BJ (cell line): ENCODE results near the gene SLC13A1. TPM values are rescaled to one million over a fixed set of nuclear protein-coding genes. Genes with fewer than 3 reads are reported as not detected.

Source experiments
- CTCF ChIA-PET: fragments of 350-600 bp; formaldehyde crosslinking; extraction: SDS; loops from one replicate; lab custom pipeline; 2021; ENCODE audit warnings: antibody characterized with exemption, inconsistent platforms; lab: Yijun Ruan, JAX
- POLR2A ChIA-PET: fragments of 300-600 bp; sonication (Branson Sonifier 250); formaldehyde crosslinking; extraction: SDS; loops from one replicate; lab custom pipeline; 2021; ENCODE audit warnings: antibody characterized with exemption; lab: Charles Lee
- DNase-seq: peaks from one replicate; pipeline ENCODE4 v3.0.0-alpha.2; 2011; ENCODE audit warnings: low read depth
- H3K27me3 ChIP-seq: 2 replicates; pipeline ENCODE4 v1.6.0; 2011; ENCODE audit warnings: low read length; ENCODE audit not compliant: control insufficient read depth, insufficient read depth
- H3K36me3 ChIP-seq: 2 replicates; pipeline ENCODE4 v1.5.1; 2011; ENCODE audit warnings: low read length; ENCODE audit not compliant: control insufficient read depth, insufficient read depth
- H3K4me3 ChIP-seq: 2 replicates; pipeline ENCODE4 v1.5.1; 2011; ENCODE audit warnings: low read depth, mild to moderate bottlenecking, control low read depth, low read length
- CTCF ChIP-seq: IDR thresholded peaks from 2 replicates; pipeline ENCODE4 v1.5.1; 2011; ENCODE audit warnings: low read depth, mild to moderate bottlenecking, control low read depth, inconsistent platforms, low read length, moderate library complexity; ENCODE audit not compliant: insufficient read depth
- polyA plus RNA-seq: library from polyadenylated mRNA; depleted of rRNA; stranded (reverse); fragments of >200 nt; gene quantifications from 2 replicates; pipeline ENCODE4 v1.2.3, GENCODE V29; 2011

The SLC13A1 gene
- polyA plus RNA-seq, 1 experiment: not detected

DNA sequence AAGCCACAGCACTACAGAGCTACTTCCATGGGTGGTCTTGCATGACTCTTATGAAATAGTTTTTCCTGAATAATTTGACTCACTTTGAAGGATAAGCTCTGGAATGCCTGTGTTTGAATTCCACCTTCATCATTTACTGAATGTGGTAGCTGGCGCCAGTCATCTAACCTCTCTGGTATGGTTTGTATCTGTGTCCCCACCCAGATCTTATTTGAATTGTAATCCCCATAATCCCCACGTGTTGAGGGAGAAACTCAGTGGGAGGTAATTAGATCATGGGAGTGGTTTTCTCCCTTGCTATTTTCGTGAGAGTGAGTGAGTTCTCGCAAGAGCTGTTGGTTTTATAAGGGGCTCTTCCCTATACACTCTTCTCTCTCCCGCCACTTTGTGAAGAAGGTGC lies 11.2 kb upstream of the SLC13A1 start:
- H3K4me3 ChIP-seq: no peak overlapping the region
- TF ChIP-seq CTCF: no peak
- no peaks in the 10 kb centered on the region for H3K27me3 ChIP-seq
- CTCF ChIA-PET: no interaction called here
- DNase-seq: no peak
- H3K36me3 ChIP-seq: no peaks in the 10 kb centered on the region
- POLR2A ChIA-PET: no interaction called here

GRCh38 chr7:123209786-123210185 lies 10.0 kb upstream of the SLC13A1 start:
- POLR2A ChIA-PET: no interaction called here
- Histone ChIP-seq H3K4me3 (no peak overlapping the region), H3K27me3 (no peaks in the 10 kb centered on the region), H3K36me3 (no peaks in the 10 kb centered on the region)
- no peak for TF ChIP-seq CTCF
- CTCF ChIA-PET: no interaction called here
- DNase-seq: no peak

GRCh38 chr7:123208793-123209192 lies 9.0 kb upstream of the SLC13A1 start:
- ChIA-PET POLR2A (no interaction called here), CTCF (no interaction called here)
- Histone ChIP-seq H3K27me3 (no peaks in the 10 kb centered on the region), H3K4me3 (no peak overlapping the region), H3K36me3 (no peaks in the 10 kb centered on the region)
- no peak for DNase-seq
- TF ChIP-seq CTCF: no peak

DNA sequence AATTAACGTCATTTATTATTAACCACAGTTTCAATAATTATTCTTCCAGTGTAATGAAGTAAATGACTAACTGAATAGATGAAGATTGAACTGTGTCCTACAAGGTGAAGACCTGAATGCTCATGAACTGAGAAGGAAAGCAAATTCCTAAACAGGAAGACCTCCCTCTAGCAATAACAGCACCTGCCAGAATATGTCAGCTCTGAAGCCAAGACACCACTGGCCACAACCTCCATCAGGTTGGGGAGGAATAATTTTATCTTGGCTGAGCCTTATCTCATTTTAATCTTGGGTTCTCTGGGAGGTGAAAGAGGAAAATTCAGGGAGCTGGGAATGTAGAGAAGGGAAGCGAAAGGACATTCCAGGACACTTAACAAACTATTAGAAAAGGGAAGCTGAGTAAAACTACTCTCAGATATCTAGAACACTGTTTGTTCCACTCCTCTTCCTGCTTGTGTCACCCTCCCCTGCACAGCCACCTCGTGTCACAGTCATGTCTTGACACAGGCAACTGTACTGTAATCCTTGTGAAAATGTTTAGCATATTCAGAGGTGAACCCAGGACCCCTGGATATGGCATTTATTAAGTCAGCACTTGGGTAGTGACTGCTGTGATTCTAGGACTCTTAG lies 4.6 kb upstream of the SLC13A1 start:
- H3K27me3 ChIP-seq: no peaks in the 10 kb centered on the region
- no peak overlapping the region for H3K4me3 ChIP-seq
- no peak for DNase-seq
- ChIA-PET CTCF (no interaction called here), POLR2A (no interaction called here)
- H3K36me3 ChIP-seq: no peaks in the 10 kb centered on the region
- no peak for TF ChIP-seq CTCF

- H3K27me3 ChIP-seq: no peaks in the 10 kb centered on the region
- no peak for DNase-seq
- POLR2A ChIA-PET: no interaction called here
- no peaks in the 10 kb centered on the region for H3K36me3 ChIP-seq
- CTCF ChIA-PET: no interaction called here
- TF ChIP-seq CTCF: no peak
- H3K4me3 ChIP-seq: no peak overlapping the region
These were observed 2.1 kb upstream of the SLC13A1 start for GRCh38 chr7:123201901-123202300.
